Measurements from ENCODE around the gene RUVBL1.

The RUVBL1 gene

DNA sequence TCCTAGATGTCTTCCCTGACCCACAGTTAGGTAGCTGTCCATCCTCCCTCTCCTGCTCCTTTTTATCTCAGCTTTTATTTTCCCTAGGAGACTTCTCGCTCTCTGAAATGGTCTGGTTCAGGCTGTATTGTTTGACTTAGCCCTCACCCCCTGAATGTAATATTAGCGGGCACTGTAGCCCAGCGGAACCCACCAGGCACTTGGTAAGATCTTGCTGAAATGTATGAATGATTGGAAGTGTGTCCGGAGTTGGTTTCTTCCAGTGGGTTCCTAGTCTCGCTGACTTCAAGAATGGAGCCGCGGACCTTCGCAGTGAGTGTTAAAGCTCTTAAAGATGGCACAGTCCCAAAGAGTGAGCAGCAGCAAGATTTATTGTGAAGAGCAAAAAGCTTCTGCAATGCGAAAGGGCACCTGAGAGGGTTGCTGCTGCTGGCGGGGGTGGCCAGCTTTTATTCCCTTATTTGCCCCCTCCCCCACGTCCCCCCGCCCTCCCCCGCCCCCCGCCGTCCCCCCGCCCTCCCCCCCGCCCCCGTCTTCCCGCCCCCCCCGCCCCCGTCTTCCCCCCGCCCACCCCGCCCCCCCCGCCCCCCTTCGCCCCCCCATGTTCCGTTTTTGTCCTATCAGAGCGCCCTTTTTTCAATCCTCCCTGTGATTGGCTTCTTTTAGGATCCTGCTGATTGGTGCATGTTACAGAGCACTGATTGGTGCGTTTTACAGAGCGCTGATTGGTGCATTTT is 29.0 kb upstream of the RUVBL1 start:
- TF ChIP-seq, protein P1, sequence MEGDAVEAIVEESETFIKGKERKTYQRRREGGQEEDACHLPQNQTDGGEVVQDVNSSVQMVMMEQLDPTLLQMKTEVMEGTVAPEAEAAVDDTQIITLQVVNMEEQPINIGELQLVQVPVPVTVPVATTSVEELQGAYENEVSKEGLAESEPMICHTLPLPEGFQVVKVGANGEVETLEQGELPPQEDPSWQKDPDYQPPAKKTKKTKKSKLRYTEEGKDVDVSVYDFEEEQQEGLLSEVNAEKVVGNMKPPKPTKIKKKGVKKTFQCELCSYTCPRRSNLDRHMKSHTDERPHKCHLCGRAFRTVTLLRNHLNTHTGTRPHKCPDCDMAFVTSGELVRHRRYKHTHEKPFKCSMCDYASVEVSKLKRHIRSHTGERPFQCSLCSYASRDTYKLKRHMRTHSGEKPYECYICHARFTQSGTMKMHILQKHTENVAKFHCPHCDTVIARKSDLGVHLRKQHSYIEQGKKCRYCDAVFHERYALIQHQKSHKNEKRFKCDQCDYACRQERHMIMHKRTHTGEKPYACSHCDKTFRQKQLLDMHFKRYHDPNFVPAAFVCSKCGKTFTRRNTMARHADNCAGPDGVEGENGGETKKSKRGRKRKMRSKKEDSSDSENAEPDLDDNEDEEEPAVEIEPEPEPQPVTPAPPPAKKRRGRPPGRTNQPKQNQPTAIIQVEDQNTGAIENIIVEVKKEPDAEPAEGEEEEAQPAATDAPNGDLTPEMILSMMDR (IDR thresholded peaks at IDR 0.05; ENCODE audit: low read length, missing control alignments) = no peak
- H3K4me3 ChIP-seq (replicated peaks; ENCODE audit: low read depth, low read length) = peak overlapping the region; percentile 71
- DNase-seq (ENCODE audit: low read depth) = peak; percentile 72

DNA sequence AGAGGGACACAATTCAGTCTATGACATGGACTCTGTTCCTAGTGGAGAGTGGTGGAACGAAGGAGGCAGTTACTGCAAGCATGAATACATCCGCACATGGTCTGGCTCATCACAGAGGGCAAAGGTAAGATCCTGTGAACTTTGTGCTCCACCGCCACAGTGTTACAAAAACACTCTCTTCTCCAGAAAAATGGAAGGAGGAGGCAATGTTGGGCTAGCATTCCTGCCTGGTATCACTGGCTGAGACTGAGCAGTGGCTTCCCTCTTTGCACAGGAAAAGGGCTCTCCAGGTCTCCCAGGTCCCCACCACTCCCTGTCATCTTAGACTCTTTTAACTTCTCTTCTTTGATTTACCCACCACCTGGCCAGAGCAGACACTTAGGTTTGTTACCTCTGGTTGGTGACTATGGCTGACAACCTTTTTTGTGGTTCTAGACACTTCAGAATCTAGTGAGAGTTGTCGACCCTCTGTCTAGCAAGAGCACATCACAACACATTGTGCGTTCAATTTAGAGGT is 28.2 kb upstream of the RUVBL1 start:
- TF ChIP-seq, protein P1 (IDR thresholded peaks at IDR 0.05; ENCODE audit: low read length, missing control alignments) = no peak
- no peak overlapping the region for H3K4me3 ChIP-seq (replicated peaks; ENCODE audit: low read depth, low read length)
- no peak for DNase-seq (ENCODE audit: low read depth)

DNA sequence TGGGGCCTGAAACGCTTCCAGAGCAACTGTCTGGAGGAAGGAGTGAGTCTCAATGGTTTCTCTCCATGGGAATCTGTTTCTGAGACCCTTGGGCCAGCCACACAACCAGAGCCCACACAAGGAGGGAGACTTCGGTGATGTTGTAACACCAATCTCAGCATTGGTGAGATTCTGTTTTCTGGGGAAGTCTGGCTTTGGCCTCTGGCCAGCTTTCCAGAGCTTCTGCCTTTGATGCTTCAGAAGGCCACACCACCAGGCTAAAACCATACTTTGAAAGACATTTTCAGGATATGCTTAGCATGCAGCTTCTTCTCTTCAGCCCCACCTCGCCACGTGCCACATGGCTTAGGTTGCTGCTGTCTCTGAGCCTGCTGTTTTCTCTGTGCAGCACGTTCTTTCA is 26.0 kb upstream of the RUVBL1 start:
- TF ChIP-seq, protein P1 (IDR thresholded peaks at IDR 0.05; ENCODE audit: low read length, missing control alignments) = no peak
- H3K4me3 ChIP-seq (replicated peaks; ENCODE audit: low read depth, low read length) = no peak overlapping the region
- no peak for DNase-seq (ENCODE audit: low read depth)

DNA sequence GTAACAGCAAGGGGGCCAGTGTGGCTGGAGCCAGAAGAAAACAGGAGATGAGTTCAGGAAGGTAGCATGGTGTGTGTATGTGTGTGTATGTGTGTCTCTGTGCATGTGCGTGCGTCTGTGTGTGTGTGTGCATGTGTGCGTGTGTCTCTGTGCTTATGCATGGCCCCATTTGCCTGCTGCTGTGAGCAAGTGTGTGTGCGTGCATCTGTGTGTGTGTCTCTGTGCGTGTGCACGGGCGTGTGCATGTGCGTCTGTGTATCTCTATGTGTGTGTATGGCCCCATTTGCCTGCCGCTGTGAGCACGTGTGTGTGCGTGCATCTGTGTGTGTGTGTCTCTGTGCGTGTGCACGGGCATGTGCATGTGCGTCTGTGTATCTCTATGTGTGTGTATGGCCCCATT is 22.6 kb upstream of the RUVBL1 start:
- no peak overlapping the region for H3K4me3 ChIP-seq (replicated peaks; ENCODE audit: low read depth, low read length)
- no peak for DNase-seq (ENCODE audit: low read depth)
- TF ChIP-seq, protein P1 (IDR thresholded peaks at IDR 0.05; ENCODE audit: low read length, missing control alignments) = no peak

DNA sequence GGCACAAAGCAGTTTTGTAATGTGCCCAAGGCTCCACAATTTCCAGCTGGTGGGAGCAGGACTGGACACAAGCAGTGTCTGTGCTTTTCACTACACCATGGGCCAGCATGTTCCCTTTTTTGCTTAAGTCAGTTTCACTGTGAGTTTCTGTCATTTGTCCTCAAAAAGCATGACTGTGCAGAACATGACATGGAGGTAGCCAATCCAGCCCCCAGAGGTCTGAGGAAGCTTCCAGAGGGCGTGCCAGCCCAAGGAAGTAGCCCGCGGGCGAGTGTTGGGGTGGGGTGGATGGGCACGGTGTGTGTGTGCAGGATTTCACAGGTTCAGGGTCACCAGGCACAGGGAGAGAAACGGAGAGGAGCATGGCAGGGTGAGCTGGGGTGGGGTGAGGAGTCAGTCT is 21.7 kb upstream of the RUVBL1 start:
- TF ChIP-seq, protein P1 (IDR thresholded peaks at IDR 0.05; ENCODE audit: low read length, missing control alignments) = no peak
- DNase-seq (ENCODE audit: low read depth) = no peak
- no peak overlapping the region for H3K4me3 ChIP-seq (replicated peaks; ENCODE audit: low read depth, low read length)

DNA sequence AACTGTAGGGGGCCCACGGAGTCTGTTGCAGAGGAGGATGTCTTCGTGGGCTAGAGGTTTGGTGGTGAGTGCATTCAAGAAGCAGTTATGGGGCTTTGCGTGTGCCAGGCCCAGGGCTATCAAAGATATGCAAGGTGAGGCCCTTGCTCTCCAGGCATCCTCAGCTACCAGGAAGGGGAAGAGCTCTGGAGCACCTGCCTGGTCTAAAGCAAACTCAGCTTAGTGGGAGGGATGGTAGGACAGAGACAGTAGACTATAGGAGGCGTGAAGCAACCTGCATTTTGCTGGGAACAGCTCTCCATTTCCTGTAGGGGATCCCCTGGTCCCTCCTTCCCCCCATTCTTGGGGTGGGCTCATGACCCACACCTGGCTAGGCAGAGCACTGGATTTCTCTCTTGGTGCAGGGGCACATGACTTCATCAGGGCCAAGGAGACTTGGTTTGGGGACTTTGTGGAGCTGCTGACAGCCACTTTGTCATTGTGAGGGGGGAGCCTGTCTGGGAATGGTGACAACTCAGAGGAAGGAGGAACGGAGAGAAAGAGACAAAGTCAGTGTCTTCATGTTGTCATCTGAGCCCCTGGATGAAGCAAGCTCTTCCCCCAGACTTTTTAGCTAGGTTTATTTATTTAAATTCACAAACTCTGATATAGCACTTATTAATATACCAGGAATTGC is 21.0 kb upstream of the RUVBL1 start:
- TF ChIP-seq, protein P1 (IDR thresholded peaks at IDR 0.05; ENCODE audit: low read length, missing control alignments) = no peak
- H3K4me3 ChIP-seq (replicated peaks; ENCODE audit: low read depth, low read length) = no peak overlapping the region
- no peak for DNase-seq (ENCODE audit: low read depth)

All from fibroblast of pulmonary artery (primary cell).